Effector memory CD4-positive, alpha-beta T cell (primary cell): ENCODE measurements around the gene TTLL11.
"Not testable (repeated sequence)": the region's sequence is repeated elsewhere in the genome, so short reads cannot be mapped to it uniquely, and the experiment has no call there.

Experiments used
- DNase-seq, 3 donors: peaks; one replicate each; pipeline ENCODE4 v3.0.0-alpha.2; 2020
- H3K27ac ChIP-seq: 2 replicates; pipeline ENCODE4 v1.7.0; 2013; ENCODE audit warnings: mild to moderate bottlenecking, low read length, moderate library complexity; ENCODE audit not compliant: insufficient read depth, poor library complexity, severe bottlenecking
- H3K27me3 ChIP-seq: replicated peaks from 2 replicates; pipeline ENCODE4 v1.7.0; 2013; ENCODE audit warnings: mild to moderate bottlenecking, low read length; ENCODE audit not compliant: insufficient read depth, control insufficient read depth, poor library complexity, severe bottlenecking
- H3K36me3 ChIP-seq: 2 replicates; pipeline ENCODE4 v1.7.0; 2013; ENCODE audit warnings: mild to moderate bottlenecking, low read length, moderate library complexity; ENCODE audit not compliant: control insufficient read depth, insufficient read depth
- H3K4me1 ChIP-seq: 2 replicates; pipeline ENCODE4 v1.7.0; 2013; ENCODE audit warnings: low read length, mild to moderate bottlenecking; ENCODE audit not compliant: control insufficient read depth, insufficient read depth, poor library complexity, severe bottlenecking
- H3K4me3 ChIP-seq: 2 replicates; pipeline ENCODE4 v1.7.0; 2013; ENCODE audit warnings: low read length, low read depth, mild to moderate bottlenecking; ENCODE audit not compliant: insufficient read depth, poor library complexity, severe bottlenecking
- H3K9me3 ChIP-seq: 2 replicates; pipeline ENCODE4 v1.7.0; 2013; ENCODE audit warnings: mild to moderate bottlenecking, low read length, moderate library complexity; ENCODE audit not compliant: control insufficient read depth

TTLL11 gene

DNA sequence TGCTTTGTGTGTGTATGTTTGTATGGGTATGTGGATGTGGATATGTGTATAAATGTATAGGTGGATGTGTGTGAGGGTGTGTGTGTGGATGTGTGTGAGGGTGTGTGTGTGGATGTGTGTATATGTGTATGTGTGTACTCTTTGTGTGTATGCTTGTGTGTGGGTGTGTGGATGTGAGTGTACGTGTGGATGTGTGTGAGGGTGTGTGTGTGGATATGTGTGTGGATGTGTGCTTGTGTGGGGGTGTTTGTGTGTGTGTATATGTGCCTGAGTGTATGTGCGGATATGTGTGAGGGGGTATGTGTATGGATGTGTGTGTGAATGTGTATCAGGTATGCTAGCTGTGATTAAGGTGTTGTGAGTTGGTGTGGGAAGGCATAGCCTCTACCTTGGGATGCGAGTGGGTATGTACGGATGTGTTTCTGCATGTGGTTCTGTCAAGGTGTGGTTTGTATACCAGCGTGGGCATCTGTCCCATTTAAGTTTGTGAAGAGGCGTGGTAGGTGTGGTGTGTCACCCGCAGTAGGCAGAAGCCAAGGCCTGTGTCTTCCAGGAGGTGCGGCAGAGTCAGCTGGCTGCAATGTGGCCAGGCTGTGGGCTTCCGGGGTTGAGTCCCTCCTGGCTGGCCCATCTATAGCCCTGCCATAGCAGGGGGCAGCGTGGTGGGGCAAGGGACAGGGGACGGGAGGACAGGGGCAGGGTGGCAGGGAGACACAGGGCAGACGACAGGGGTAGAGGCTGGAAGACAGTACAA, 285.9 kb downstream of the TTLL11 start:
- no peaks in the 10 kb centered on the region for H3K4me1 ChIP-seq
- no peaks in the 10 kb centered on the region for H3K36me3 ChIP-seq
- no peaks in the 10 kb centered on the region for H3K9me3 ChIP-seq
- no peaks in the 10 kb centered on the region for H3K27me3 ChIP-seq
- H3K4me3 ChIP-seq = no peak overlapping the region
- DNase-seq = no peak
- H3K27ac ChIP-seq = no peak overlapping the region

DNA sequence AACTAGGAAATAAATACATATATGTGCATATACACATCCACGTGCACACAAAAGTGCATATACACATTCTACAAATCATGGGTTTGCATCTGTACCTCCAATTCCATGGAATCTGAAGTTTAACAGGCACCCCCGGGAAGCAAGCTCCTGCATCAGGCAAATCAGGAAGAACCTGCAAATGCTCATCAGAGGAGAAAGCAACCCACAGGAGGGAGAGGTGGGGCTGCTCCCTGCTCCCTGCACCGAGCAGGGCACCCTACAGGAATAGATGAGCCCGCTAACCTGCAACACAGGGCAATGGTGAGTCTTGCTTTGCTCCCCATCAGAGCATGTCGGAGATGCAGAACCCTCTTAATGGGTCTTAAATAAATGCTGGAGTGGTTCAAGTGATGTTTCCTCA, 290.4 kb downstream of the TTLL11 start:
- DNase-seq = no peak
- H3K36me3 ChIP-seq = no peaks in the 10 kb centered on the region
- H3K4me3 ChIP-seq = no peak overlapping the region
- no peaks in the 10 kb centered on the region for H3K9me3 ChIP-seq
- no peaks in the 10 kb centered on the region for H3K27me3 ChIP-seq
- H3K27ac ChIP-seq = no peak overlapping the region
- H3K4me1 ChIP-seq = no peaks in the 10 kb centered on the region

DNA sequence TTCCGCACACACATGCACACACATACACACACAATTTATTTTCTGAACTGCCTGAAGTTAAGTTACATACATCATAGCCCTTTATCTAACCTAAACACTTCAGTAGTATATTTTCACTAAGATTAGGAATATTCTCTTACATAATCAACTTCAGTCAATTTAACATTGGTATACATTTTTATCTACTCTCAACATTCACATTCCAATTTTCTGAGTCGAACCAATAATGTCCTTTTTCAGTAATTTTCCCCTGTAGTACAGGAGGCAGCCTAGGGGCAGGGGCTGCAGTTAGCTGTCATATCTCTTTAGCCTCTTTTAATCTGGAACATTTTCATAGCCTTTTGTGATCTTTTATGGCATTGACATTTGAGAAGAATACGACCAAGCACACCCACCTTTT, 291.5 kb downstream of the TTLL11 start:
- H3K36me3 ChIP-seq = no peaks in the 10 kb centered on the region
- no peaks in the 10 kb centered on the region for H3K9me3 ChIP-seq
- no peaks in the 10 kb centered on the region for H3K4me1 ChIP-seq

DNA sequence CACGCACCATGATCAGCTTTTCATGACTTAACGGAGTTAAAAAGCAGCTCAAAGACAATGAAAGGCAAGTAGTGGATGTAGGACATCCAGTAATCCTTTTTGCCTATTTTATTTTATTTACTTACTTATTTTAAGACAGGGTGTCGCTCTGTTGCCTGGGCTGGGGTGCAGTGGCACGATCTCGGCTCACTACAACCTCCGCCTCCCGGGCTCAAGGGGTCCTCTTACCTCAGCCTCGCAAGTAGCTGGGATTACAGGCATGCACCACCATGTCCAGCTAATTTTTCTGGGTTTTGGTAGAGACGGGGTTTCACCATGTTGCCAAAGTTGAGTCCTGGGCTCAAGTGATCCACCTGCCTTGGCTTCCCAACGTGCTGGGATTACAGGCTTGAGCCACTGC, 292.7 kb downstream of the TTLL11 start:
- H3K9me3 ChIP-seq = no peaks in the 10 kb centered on the region
- no peaks in the 10 kb centered on the region for H3K27me3 ChIP-seq
- H3K4me3 ChIP-seq = no peak overlapping the region
- no peak overlapping the region for H3K27ac ChIP-seq
- no peaks in the 10 kb centered on the region for H3K36me3 ChIP-seq
- H3K4me1 ChIP-seq = no peaks in the 10 kb centered on the region
- DNase-seq = no peak

More for the DNA sequence above, 291.5 kb downstream of the TTLL11 start:
- Histone ChIP-seq H3K4me3 (no peak overlapping the region), H3K27me3 (no peaks in the 10 kb centered on the region), H3K27ac (no peak overlapping the region)
- DNase-seq = no peak

DNA sequence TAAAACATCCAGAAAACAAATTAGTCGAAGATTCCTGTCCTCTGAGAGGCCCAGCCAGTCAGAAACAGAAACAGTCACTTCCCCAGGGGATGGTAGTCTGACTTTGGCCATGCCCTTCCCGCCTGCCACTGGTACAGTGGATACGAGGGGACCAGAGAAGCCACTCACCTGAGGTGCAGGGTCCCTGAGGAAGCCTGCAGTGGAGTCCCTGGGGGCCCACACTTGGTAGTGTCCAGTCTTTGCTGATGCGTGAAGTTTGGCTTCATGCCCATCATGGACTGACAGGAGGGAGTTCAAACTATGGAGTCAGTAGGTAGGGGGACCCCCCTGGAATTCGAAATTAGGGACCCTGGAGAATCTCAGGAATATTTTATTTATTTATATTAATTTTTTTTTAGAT, 294.2 kb downstream of the TTLL11 start:
- Histone ChIP-seq H3K9me3 (no peaks in the 10 kb centered on the region), H3K4me3 (no peak overlapping the region), H3K4me1 (no peaks in the 10 kb centered on the region), H3K27me3 (no peaks in the 10 kb centered on the region), H3K36me3 (no peaks in the 10 kb centered on the region), H3K27ac (no peak overlapping the region)
- no peak for DNase-seq

DNA sequence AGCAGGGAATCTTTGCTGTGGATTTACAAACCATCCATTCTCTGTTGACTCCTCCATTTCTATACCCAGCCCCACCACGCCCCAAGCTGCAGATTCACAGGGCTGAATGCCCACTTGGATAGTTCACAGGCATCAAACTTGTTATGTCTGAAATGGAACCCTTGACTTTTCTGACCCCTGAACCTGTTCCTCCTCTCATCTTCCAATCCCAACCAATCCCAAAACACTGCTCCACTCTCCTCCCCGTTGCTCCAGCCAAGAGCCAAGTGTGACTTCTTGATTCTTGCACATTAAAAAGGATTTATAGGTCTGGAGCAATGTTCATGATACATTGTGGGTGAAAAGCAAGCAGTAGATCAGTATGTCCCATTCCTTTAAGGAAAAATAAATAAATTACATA, 296.0 kb downstream of the TTLL11 start:
- Histone ChIP-seq H3K9me3 (no peaks in the 10 kb centered on the region), H3K27me3 (no peaks in the 10 kb centered on the region), H3K36me3 (no peaks in the 10 kb centered on the region), H3K4me1 (no peaks in the 10 kb centered on the region), H3K4me3 (no peak overlapping the region), H3K27ac (no peak overlapping the region)
- no peak for DNase-seq

DNA sequence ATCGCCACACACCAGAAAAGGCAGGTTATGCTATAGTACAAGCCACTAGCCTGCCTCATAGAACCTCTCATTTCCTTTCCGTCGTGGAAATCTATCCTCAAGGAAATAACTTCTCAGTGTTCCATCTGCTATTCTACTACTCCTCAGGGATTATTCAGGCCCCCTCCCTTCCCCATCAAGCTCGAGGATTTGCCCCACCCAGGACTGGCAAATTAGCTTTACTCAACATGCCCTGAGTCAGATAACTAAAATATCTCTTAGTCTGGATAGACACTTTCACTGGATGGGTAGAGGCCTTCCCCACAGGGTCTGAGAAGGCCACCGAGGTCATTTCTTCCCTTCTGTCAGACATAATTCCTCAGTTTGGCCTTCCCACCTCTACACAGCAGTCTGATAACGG, 298.8 kb downstream of the TTLL11 start:
- not testable (repeated sequence) for H3K27me3 ChIP-seq, H3K36me3 ChIP-seq, H3K4me3 ChIP-seq, H3K9me3 ChIP-seq, H3K4me1 ChIP-seq, H3K27ac ChIP-seq, DNase-seq

DNA sequence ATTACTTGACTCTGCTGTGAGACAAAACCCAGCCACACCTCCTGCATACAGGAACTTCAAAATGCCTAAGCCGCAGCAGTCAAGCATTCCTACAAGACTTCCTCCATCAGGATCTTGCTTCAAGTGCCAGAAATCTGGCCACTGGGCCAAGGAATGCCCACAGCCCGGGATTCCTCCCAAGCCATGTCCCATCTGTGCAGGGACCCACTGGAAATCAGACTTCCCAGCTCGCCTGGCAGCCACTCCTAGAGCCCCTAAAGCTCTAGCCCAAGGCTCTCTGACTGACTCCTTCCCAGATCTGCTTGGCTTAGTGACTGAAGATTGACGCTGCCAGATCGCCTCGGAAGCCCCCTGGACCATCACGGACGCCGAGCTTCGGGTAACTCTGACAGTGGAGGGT, 300.6 kb downstream of the TTLL11 start:
- not testable (repeated sequence) for H3K4me1 ChIP-seq, DNase-seq, H3K27me3 ChIP-seq, H3K27ac ChIP-seq, H3K9me3 ChIP-seq, H3K36me3 ChIP-seq, H3K4me3 ChIP-seq

DNA sequence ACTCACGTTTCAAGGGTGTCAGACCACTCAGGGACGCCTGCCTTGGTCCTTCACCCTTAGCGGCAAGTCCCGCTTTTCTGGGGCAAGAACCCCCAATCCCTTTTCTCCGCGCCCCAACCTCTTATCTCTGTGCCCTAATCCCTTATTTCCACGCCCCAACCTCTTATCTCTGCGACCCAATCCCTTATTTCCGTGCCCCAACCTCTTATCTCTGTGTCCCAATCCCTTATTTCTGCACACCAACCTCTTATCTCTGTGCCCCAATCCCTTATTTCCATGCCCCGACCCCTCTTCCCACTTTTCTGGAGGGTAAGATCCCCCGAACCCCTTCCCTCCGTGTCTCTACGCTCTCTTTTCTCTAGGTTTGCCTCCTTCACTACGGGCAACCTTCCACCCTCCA, 302.3 kb downstream of the TTLL11 start:
- Histone ChIP-seq H3K27ac (no peak overlapping the region), H3K9me3 (no peaks in the 10 kb centered on the region), H3K36me3 (no peaks in the 10 kb centered on the region), H3K4me1 (no peaks in the 10 kb centered on the region), H3K27me3 (no peaks in the 10 kb centered on the region), H3K4me3 (no peak overlapping the region)
- DNase-seq = no peak

DNA sequence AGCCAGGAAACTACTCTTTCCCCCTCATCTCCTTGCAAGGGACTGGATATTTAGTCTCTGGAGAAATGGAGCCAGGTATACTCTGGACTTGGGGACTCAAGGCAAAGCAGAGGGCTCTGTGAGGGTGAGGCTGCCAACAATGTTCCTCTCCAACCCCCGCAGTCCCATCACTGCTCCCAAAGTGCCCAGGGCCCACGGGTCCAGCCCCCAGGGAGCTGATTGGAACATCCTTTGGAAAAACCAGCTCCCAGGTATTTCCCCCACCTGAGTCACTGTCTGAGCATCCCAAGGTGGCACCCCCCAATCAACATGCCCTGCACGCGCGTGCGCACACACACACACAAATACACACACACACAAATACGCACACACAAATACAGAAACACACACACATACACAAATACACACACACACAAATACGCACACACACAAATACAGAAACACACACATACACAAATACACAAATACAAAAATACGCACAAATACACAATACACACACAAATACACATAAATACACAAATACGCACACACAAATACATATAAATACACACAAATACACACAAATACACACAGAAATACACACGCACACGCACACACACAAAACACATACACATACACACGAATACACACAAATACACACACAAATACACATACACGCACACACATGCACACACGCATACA, 304.3 kb downstream of the TTLL11 start:
- DNase-seq = no peak
- no peaks in the 10 kb centered on the region for H3K36me3 ChIP-seq
- no peaks in the 10 kb centered on the region for H3K9me3 ChIP-seq
- H3K27ac ChIP-seq = no peak overlapping the region
- H3K27me3 ChIP-seq = no peaks in the 10 kb centered on the region
- no peak overlapping the region for H3K4me3 ChIP-seq
- no peaks in the 10 kb centered on the region for H3K4me1 ChIP-seq
